HuH-7 (cell line): ENCODE measurements around the gene IZUMO4.
A peak's percentile ranks its signal among the peaks of the same experiment; 100 is the strongest.

Experiments
- DNase-seq: peaks from one replicate; pipeline ENCODE4 v3.0.0; 2011; ENCODE audit warnings: low spot score

IZUMO4 gene, protein sequence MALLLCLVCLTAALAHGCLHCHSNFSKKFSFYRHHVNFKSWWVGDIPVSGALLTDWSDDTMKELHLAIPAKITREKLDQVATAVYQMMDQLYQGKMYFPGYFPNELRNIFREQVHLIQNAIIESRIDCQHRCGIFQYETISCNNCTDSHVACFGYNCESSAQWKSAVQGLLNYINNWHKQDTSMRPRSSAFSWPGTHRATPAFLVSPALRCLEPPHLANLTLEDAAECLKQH

DNA sequence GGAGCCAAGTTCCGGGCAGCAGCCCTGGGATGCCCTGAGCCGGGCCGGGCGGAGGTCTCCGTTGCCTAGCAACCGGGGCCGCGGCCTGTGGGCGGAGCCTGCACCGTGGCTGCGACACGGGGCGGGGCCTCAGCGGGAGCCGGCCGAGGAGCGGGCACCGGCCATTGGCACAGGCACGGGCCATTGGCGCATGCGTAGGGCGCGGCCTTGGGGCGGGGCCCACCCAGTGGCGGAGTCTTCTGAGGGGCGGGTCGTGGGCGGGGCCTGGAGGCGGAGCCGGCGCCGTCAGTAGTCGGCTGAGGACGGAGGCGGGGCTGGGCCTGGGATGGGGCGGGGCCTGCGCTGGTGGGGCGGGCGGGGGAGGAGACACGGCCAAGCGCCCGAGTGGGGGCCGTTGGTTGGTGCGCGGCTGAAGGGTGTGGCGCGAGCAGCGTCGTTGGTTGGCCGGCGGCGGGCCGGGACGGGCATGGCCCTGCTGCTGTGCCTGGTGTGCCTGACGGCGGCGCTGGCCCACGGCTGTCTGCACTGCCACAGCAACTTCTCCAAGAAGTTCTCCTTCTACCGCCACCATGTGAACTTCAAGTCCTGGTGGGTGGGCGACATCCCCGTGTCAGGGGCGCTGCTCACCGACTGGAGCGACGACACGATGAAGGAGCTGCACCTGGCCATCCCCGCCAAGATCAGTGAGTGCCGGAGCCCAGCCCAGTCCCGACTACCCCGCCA, at the start of gene IZUMO4:
Gene IZUMO4 (plus strand): TSS at position 436 of the 723 bp plus-strand sequence. CDS start 31 bp downstream, at position 467.
- DNase-seq: peak; percentile 97

DNA sequence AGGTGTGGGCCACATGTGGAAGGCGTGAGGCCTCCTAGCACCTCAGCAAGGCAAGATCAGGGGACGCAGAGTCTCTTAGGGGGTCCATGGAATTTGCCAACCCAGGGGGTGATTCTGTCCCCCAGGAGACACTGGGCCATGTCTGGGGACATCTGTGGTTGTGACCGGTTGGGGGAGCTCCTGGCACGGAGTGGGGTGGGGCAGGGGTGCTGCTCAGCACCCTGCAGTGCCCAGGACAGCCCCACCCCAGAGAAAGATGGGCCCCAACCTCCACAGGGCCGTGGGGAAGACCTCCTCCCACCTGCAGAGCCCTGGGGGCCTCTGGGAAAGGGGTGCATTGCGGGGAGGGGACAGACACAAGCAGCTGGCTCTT, 49.7 kb upstream of the IZUMO4 start:
- no peak for DNase-seq

DNA sequence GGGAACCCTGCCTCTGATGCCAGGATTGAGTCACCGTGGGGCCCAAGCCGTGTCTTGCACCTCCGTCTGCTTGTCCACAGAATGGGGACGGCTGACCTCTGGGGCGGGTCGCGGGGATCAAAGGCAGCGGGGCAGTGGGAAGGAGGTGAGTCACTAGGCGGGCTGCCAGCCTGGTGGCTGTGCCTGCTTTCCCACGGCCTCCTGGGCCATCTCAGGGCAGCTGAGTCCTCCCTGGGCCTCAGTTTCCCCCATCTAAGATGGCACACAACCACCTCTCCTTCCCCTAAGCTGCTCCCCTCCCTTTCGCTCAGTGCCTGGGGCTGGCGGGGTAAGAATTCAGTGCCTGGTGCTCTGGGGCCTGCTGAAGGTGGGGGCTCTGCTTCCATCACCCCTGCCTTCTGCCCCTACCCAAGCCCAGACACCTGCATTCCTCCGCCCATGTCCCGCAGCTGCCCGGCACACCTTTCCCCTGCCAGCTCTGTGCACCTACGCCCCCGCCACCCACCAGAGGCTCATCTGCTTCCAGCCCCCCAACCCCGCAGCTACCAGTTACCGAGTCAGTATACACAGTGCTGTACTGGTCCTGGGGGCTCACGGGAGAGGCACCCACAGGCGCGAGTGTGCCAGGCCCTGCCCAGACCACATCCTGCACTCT, 49.1 kb upstream of the IZUMO4 start:
- no peak for DNase-seq

DNA sequence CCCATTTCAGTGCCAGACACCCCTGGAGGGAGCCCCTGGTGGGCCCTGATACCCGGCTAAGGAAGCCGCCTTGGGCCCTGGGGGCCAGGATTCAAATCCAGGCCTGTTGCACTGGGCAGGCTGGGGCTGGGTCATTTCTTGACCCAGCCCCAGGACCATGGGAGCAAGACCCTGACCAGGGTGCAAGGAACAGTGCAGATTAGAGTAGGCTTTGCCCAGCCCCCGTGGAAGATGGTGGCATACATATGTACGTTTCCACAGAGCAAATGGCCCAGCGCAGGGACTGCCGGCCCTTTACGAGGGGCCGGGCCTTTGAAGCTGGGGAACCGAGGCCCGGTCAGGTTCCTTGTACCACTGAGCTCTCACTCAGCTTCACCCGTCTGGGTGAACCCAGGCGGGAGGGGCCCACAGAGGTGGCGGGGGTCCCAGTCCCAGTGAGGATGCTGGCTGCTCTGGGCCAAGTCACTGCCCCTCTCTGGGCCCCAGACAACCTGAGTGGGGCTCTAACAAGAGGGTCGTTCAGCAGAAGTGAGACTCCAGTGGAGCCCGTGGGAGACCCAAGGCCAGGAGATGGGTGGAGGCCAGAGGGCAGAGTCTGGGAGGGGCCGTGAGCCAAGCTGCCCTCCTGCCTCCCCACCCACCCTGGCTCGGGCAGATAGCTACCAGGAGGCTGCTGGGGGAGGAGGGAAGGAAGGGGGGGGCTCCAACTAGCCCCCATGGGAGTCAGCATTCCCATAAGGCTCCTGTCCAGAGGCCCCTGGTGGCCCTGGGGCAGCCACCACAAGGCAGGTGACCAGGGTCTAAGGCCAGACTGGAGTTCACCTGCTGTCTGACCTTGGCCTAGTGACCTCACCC, 48.4 kb upstream of the IZUMO4 start:
- no peak for DNase-seq

DNA sequence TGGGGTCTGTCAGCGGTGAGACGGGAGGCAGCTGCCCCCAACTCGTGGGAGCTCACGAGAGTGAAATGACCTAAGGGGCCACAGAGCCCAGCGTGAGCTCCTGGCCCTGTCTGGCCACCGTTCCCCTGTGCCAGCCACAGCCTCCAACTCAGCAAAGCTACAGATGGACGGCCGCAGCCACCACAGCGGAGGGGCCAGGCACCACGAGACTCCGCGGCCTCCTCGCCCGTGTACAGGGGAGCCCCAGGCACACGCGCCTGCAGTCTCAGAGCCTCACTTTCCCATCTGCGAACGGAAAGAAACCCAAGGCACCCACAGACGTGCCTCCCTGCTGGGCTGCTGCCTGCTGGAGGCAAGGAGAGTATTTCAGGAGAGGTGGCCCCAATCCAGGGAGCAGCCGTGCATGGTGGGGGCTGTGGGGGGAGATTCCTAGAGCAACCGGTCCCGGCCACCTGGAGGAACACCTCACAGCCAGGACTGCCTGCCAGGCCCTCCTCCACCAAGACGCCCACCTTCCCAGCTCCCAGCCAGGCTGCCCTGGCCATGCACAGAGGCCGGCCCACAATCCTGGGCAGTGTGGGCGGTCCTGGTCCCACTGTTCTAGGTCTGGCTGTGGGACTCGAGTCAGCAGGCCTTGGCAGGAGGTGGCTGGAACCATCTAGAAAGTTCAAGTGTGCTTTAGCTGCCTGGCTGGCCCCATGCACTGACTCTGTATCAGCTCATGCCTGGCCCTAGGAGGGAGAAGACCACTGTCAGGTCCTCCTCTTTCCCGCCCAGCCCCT, 47.6 kb upstream of the IZUMO4 start:
- no peak for DNase-seq

DNA sequence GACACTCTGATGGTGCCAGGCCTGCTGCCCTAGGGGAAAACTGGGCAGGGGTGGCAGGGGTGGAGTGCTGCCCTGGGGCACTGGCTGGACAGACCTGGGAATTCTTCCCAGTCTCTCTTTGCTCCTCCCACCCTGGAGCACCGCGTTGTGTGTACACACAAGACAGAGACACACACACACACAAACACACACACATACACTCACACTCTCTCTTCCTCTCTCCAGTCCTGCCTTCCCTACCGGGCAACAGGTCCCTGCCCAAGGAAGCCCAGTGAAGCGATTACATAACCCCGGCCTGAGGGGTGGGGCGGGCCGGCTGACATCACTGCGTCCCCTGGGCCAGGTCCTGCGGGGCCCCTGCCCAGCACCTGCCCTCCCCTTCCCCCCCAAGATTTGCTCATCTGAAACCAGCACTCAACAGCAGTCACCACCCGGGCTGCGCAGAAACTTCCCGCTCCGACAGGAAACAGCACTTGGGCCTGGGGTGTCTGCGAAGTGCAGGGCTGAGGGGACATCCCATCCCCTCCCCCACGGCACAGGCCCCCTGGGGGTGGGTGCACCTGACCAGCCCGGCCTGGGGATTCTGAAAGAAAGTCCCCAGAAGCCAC, 46.9 kb upstream of the IZUMO4 start:
- DNase-seq: peak; percentile 89

DNA sequence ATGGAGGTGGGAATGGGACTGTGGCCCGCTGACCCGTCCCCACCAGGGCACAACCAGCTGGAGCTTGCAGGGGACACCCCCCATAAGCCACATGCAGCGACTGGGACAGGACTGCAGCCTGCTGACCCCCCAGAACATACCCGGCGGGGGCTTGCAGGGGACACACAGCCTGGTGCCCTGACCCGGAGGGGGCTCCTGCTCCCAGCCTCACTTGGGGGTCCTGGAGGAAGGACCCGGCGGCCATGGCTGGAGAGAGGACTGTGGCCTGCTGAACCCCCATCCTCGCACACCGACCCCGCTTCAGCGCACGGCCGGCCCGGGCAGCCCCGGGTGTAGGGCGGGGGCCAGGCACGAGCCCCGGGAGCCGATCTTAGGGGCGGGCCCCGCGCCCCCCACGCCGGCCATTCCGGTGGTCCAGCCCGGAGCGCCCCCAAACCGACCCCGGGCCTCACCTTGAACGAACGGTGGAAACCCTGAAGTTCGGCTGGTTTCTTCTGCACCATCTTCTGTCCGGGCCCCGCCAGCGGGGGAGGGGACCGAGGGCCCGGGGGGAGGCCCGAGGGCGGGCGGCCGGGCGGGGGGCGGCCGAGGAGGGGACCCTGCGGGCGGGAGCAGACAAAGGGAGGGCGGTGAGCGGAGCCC, 46.2 kb upstream of the IZUMO4 start:
- DNase-seq: no peak

DNA sequence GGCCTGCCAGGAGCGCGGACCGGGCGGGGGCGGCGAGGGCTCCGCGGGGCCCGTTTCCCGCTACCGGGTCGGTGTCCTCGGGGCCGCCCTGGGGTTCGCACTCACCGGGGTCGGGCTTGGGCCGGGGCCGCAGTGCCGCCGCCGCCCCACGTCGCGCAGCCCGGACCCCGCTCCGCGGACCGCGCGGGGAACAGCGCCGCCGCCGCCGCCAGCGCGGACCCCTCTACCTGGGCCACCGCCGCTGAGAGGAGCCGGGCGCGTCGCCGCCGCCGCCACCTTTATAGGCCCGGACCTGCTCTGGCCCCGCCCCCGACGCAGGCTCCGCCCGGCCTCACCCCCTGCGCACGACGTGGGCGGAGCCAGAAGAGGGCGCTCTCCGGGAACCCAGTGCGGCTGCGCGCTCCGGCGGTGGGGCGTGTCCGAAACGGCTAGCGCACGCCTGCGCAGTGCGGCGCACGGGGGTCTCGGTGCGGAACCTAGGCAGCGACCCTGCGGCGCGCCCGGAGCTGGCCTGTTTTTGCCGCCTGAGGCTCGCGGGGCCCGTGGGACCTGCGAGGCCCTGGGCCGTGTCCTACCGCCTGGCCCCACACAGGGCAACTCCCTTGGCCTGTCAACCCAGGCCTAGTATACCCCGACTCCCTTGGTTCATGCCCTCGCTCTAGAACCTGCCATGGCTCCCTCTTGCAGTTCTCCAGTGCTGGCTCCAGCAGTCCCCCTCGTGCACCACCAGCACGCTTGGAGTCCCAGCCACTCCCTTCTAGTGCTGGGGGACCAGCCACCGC, 45.5 kb upstream of the IZUMO4 start, which contains the start of gene MKNK2:
Gene MKNK2 (minus strand): TSS at position 254 of the 782 bp plus-strand sequence. CDS start 393 bp downstream, outside the sequence.
- DNase-seq: peak; percentile 84

DNA sequence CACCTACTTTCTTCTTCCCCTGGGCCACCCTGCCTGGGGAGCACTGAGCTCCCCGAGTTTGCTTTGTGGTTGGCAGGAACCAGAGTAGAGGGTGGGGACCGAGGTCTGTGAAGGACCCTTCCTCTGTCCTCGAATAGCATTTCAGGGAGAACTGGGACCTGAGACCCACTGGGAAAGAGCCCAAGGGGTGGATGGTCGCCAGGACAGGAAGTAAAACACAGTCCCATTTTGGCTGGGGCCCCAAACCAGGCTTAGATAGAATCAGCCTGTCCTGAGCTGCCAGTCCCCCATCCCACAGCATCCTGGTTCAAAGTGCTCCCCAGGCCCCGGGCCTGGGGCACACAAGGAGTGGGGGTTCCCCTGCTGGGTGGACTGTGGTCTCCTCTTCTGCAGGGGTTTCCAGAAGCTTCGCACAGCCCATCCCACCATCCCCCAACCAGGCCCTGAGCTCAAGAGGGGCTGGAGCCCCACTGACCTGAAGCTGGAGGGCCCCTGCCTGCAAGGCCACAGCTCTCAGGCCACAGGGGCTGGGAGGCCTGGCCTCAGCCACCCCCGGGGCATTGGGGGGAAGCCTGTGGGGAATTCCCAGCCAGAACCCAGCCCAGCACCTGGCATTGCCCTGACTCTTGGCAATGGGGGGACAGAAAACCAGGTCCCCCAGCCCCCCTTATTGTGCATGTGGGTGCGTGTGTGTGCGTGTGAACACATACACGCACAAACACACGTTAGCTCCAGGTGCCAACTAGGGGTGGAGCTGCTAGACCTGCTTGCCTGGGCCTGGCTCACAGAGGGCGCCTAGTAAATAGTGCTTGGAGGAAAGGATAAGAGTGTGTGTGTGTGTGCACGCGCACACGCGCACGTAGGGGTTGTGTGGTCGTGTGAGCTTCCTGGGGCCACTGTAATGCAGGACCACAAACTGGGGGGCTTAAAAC, 44.7 kb upstream of the IZUMO4 start:
- DNase-seq: no peak

DNA sequence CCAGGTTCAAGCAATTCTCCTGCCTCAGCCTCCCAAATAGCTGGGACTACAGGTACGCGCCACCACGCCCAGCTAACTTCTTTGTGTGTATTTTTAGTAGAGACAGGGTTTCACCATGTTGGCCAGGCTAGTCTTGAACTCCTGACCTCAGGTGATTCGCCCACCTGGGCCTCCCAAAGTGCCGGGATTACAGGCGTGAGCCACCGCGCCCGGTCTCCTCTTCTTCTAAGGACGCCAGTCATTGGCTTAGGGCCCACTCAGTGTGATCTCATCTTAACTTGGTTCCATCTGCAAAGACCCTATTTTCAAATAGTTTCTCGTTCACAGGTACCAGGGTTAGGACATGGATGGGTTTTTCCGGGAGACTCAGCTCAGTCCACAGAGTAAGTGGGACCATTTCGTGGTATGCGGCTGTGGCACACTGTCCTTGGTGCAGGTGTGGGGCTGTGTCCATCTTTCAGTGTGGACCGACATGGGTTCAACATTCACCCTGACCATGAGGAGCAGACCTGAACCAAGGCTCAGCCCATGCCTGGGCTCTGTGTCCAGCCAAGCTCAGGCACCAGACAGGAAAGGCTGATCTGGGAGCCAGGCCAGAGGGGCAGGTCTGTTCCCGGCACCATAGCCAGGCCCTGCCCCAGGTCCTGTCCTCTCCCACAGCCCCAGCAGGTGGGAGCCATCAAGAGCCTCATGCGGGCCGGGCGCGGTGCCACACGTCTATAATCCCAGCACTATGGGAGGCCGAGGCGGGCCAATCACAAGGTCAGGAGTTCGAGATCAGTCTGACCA, 42.9 kb upstream of the IZUMO4 start:
- no peak for DNase-seq

DNA sequence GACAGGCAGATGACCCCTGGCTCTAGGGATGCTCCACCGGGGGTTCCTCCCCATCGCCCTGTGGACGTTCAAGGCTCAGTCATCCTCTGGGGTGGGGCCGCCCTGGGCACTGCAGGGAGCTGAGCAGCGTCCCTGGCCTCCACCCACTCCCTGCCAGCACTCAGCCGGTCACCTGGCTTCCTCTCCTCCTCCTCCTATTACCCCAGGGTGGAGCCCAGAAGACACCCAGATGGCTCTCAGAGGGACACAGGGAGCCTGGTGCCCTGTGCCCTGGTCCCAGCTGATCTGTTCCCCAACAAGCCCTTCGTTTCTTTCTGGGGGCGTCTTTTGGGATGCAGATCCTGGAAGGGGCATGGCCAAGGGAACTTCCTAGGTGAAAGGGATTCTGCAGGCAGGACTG, 42.0 kb upstream of the IZUMO4 start:
- no peak for DNase-seq

DNA sequence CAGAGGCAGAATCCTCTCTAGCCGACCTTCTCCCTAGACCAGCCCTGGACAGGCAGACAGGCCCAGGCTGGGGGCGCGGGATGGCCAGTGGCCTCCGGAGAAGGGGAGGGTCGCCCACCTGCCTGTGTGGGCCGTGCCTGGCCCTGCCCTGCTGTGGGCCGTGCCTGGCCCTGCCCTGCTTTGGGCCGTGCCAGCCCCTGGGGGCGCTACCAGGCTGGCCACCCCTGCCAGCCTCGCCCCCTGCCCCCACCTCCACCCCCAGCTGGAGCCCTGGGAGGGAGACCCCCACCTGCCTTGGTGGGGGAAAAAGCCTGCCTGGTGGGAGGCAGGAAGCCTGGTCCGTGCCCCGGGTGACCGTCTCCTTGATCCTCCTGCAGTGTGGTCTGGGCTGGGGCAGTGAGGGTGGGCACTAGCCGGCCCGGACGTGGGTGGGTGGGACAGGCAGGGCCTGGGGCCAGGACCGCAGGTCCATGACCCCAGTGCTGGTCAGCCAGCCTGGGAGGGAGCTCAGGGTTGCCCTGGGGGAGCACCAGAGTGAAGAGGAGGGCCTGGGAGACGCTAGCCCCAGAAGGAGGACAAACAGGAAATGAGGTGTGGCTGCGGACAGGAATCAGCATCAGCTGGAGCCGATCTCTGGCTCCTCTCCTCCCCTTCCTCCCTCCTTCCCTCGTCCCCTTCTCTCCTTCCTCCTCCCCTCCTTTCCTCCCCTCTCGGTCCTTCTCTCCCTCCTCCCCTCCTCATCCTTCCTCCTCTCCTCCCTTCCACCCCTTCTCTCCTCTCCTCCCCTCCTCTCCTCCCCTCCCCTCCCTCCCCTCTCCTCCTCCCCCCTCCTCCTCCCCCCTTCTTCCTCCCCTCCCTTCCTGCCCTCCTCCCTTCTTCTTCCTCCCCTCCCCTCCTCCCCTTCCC, 40.5 kb upstream of the IZUMO4 start:
- DNase-seq: no peak

DNA sequence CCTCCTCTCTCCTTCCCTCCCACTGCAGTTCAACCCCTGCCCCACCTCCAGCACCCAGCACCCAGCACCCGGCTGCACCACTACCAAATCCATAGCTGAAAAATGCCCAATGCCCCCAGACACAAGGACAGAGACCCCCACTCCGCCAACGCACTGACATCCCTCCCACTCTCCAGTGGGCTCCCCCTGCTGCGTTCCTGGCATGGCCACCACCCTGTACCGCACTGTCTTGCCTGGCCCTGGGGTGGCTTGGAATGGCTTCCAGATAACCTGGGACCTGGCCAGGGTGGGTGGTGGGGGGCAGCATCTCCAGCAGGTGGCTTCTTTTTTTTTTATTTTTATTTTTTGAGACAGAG, 39.9 kb upstream of the IZUMO4 start:
- no peak for DNase-seq

DNA sequence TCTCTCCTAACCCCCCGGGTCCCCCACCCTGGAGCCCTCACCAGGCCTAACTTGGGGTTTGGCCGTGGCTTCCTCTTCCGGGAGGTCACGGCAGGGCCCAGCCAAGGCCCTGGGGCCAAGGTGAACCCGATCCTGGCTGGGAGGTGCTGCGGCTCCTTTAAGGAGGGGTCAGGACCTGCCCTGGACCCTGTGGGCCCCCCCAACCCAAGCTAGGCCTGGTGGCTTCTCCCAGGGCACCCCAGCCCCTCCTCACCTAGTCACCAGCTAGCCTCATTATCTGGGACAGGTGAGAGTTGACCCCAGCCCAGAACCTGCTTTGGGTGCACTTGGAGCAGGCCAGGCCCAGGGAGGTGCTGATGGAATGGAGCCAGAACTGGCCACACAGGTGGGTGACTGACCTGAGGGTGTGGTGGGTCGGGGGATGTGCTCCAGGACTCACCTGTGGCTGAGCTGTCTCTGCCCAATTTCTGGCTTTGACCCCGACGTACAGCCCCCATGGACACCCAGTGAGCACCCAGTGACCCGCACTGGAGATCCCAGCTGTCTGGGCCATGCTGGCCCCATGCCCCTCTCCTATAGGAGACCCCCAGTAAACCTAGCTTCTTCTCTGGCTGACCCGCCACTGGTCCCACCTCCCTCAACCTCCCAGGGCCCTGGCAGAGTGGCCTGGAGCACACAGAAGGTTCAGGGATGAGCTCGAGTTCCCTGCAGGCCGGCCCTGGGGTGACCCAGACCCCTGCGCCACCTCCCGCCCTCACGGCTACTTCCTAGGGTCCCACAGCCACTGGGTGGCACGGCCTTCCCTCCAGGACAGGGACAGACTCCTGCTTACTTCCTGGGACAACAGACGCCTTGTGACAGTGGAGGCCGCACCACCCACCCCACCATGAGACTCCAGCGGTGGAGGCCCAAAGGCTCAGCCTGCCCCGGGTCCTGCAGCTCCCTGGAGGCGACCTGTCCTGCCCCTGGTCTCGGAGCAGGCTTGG, 38.9 kb upstream of the IZUMO4 start:
- no peak for DNase-seq
